ENCODE data around the gene ZNF644.

Gene ZNF644

DNA sequence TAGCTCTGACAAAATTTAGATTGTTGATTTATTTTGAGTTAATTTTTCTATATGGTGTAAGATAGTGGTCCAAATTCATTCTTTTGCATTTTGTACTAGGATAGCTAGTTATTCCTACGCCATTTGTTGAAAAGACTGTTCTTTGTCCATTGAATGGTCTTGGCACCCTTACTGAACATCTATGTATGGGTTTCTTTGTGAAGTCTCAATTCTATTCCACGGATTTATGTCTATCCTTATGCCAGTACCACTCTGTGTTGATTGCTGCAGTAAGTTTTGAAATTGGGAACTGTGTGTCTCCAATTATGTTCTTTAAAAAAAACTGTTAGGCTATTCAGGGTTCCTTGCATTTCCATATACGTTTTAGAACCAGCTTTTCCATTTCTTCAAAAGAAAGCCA, 145.7 kb downstream of the ZNF644 start:
- no peaks in the 10 kb centered on the region for H3K9me2 ChIP-seq (replicated peaks; ENCODE audit: insufficient read depth, low read length)
- DNase-seq, result no peak
- no peak overlapping the region for H3K27ac ChIP-seq (ENCODE audit: low read length)
- no peak for TF ChIP-seq EZH2phosphoT487 (IDR thresholded peaks at IDR 0.05; ENCODE audit: low read length)
- TF ChIP-seq EZH2 (optimal IDR thresholded peaks at IDR 0.05; ENCODE audit: low read depth, low read length), result no peak
- no peak for TF ChIP-seq CTCF (IDR thresholded peaks at IDR 0.05; ENCODE audit: low read length)
- no peaks in the 10 kb centered on the region for H3F3A ChIP-seq (ENCODE audit: insufficient read depth, low read length)
- H3K4me2 ChIP-seq (ENCODE audit: low read depth, low read length), result no peak overlapping the region
- no peaks in the 10 kb centered on the region for H3K27me3 ChIP-seq (replicated peaks; ENCODE audit: insufficient read depth, low read length)
- H3K9ac ChIP-seq (ENCODE audit: low read length), result no peak overlapping the region
- H4K20me1 ChIP-seq (ENCODE audit: insufficient read depth, low read length), result no peaks in the 10 kb centered on the region
- H2AFZ ChIP-seq (ENCODE audit: low read length), result no peak overlapping the region
- no peaks in the 10 kb centered on the region for H3K79me2 ChIP-seq (ENCODE audit: low read length)
- no peaks in the 10 kb centered on the region for H3K9me3 ChIP-seq (replicated peaks; ENCODE audit: insufficient read depth, low read length)
- H3K36me3 ChIP-seq (replicated peaks; ENCODE audit: insufficient read depth, low read length), result no peaks in the 10 kb centered on the region
- no peak overlapping the region for H3K4me3 ChIP-seq (ENCODE audit: low read length)
- no peaks in the 10 kb centered on the region for H3K4me1 ChIP-seq (ENCODE audit: low read length)
